ENCODE data around the gene GATD1.
A peak's percentile ranks its signal among the peaks of the same experiment; 100 is the strongest.

GATD1 gene

GRCh38 chr11:776561-777287 lies 563 bp downstream of the GATD1 start:
- DNase-seq = no peak

GRCh38 chr11:776263-776560 lies 1.1 kb downstream of the GATD1 start:
- no peak for DNase-seq

- DNase-seq = no peak
These were observed 2.3 kb downstream of the GATD1 start for GRCh38 chr11:774873-775592.

- DNase-seq = no peak
These were observed 3.5 kb downstream of the GATD1 start for GRCh38 chr11:773830-774229.

- DNase-seq = no peak
These were observed 3.9 kb downstream of the GATD1 start for GRCh38 chr11:773425-773824.

- no peak for DNase-seq
These were observed 4.6 kb downstream of the GATD1 start for GRCh38 chr11:772429-773390.

- no peak for DNase-seq
These were observed 5.6 kb downstream of the GATD1 start for GRCh38 chr11:771617-772204.

- no peak for DNase-seq
These were observed 6.4 kb downstream of the GATD1 start for GRCh38 chr11:770642-771616.

- DNase-seq = no peak
These were observed 7.2 kb downstream of the GATD1 start for GRCh38 chr11:769887-770641.

GRCh38 chr11:767238-767637 lies 10.0 kb downstream of the GATD1 start:
- DNase-seq = no peak

- DNase-seq = no peak
These were observed 10.4 kb downstream of the GATD1 start for GRCh38 chr11:766936-767210.

- DNase-seq = no peak
These were observed 11.0 kb downstream of the GATD1 start for GRCh38 chr11:766106-766935.

GRCh38 chr11:765802-766091 lies 11.5 kb downstream of the GATD1 start:
- no peak for DNase-seq

- DNase-seq = peak; percentile 56
These were observed 12.1 kb downstream of the GATD1 start for GRCh38 chr11:765025-765801.

GRCh38 chr11:764322-765024 lies 12.8 kb downstream of the GATD1 start:
- no peak for DNase-seq

GRCh38 chr11:763549-764321 lies 13.6 kb downstream of the GATD1 start:
- no peak for DNase-seq

GRCh38 chr11:763073-763463 lies 14.2 kb downstream of the GATD1 start:
- DNase-seq = no peak

GRCh38 chr11:762421-763072 lies 14.7 kb downstream of the GATD1 start:
- no peak for DNase-seq
